IMR-90 (cell line): ENCODE measurements around the gene MS4A10. TPM values are rescaled to one million over a fixed set of nuclear protein-coding genes. Genes with fewer than 3 reads are reported as not detected.
A peak's percentile ranks its signal among the peaks of the same experiment; 100 is the strongest.

Source experiments
- ATAC-seq: fragments of 200-7000 bp; cut with Tn5 transposase; 2 replicates; pipeline ENCODE4 v1.9.1; 2020; ENCODE audit warnings: low read depth, mild to moderate bottlenecking, moderate library complexity
- BruUV-seq: library from RNA; stranded (reverse); fragments of 400-500 nt; replicated peaks from 2 replicates; lab custom pipeline; 2021; lab: Mats Ljungman, UMichigan
- CTCF ChIA-PET: fragments of 300-600 bp; formaldehyde crosslinking; extraction: SDS; loops from one replicate; lab custom pipeline; 2021; ENCODE audit warnings: antibody characterized with exemption; lab: Yijun Ruan, JAX
- POLR2A ChIA-PET: fragments of 300-600 bp; sonication (Branson Sonifier 250); formaldehyde crosslinking; loops from one replicate; lab custom pipeline; 2022; ENCODE audit warnings: antibody characterized with exemption; ENCODE audit not compliant: unreplicated experiment; lab: Charles Lee
- DNase-seq: peaks from one replicate; pipeline ENCODE4 v3.0.0; 2013
- H2AFZ ChIP-seq: replicated peaks from 2 replicates; pipeline ENCODE3; 2013; ENCODE audit warnings: low read length, mild to moderate bottlenecking; ENCODE audit not compliant: poor library complexity
- H2AK5ac ChIP-seq: 2 replicates; pipeline ENCODE4 v1.6.1; 2013; ENCODE audit warnings: low read depth, low read length, inconsistent platforms
- H2AK9ac ChIP-seq: replicated peaks from 2 replicates; pipeline ENCODE3; 2013; ENCODE audit warnings: mild to moderate bottlenecking, low read depth, low read length, moderate library complexity; ENCODE audit not compliant: poor library complexity
- H2BK120ac ChIP-seq: 2 replicates; pipeline ENCODE4 v1.6.1; 2013; ENCODE audit warnings: low read depth, low read length, inconsistent platforms
- H2BK15ac ChIP-seq: 3 replicates; pipeline ENCODE4 v1.6.1; 2013; ENCODE audit warnings: low read depth, low read length, inconsistent platforms
- H2BK20ac ChIP-seq: 2 replicates; pipeline ENCODE4 v1.6.1; 2013; ENCODE audit warnings: low read depth, mild to moderate bottlenecking, inconsistent platforms, low read length, moderate library complexity
- H2BK5ac ChIP-seq: 2 replicates; pipeline ENCODE4 v1.6.1; 2013; ENCODE audit warnings: mild to moderate bottlenecking, low read depth, low read length, inconsistent platforms; ENCODE audit not compliant: poor library complexity, severe bottlenecking
- H3K14ac ChIP-seq: replicated peaks from 2 replicates; pipeline ENCODE4 v1.6.1; 2013; ENCODE audit warnings: low read depth, low read length, inconsistent platforms
- H3K18ac ChIP-seq: 2 replicates; pipeline ENCODE4 v1.6.1; 2013; ENCODE audit warnings: low read depth, low read length, control low read depth
- H3K23ac ChIP-seq: 2 replicates; pipeline ENCODE4 v1.6.1; 2013; ENCODE audit warnings: low read depth, low read length, inconsistent platforms
- H3K27ac ChIP-seq: 2 replicates; pipeline ENCODE4 v1.5.1; 2013; ENCODE audit warnings: mild to moderate bottlenecking, control low read depth, low read length; ENCODE audit not compliant: insufficient read depth
- H3K27me3 ChIP-seq: 2 replicates; pipeline ENCODE4 v1.6.1; 2013; ENCODE audit warnings: low read length; ENCODE audit not compliant: control insufficient read depth, insufficient read depth
- H3K36me3 ChIP-seq: 2 replicates; pipeline ENCODE4 v1.6.1; 2013; ENCODE audit warnings: low read length, mixed read lengths; ENCODE audit not compliant: control insufficient read depth, insufficient read depth
- H3K4ac ChIP-seq: 2 replicates; pipeline ENCODE4 v1.6.1; 2013; ENCODE audit warnings: low read depth, low read length, inconsistent platforms
- H3K4me1 ChIP-seq: 2 replicates; pipeline ENCODE4 v1.6.1; 2013; ENCODE audit warnings: low read length, mixed read lengths; ENCODE audit not compliant: control insufficient read depth, insufficient read depth
- H3K4me2 ChIP-seq: 2 replicates; pipeline ENCODE4 v1.6.1; 2013; ENCODE audit warnings: low read depth, mild to moderate bottlenecking, control low read depth, low read length, moderate library complexity
- H3K4me3 ChIP-seq: 2 replicates; pipeline ENCODE4 v1.5.1; 2013; ENCODE audit warnings: low read depth, mild to moderate bottlenecking, control low read depth, low read length, moderate library complexity; ENCODE audit not compliant: insufficient read depth
- H3K56ac ChIP-seq: 2 replicates; pipeline ENCODE4 v1.6.1; 2013; ENCODE audit warnings: low read length, inconsistent platforms; ENCODE audit not compliant: insufficient read depth; ENCODE audit errors: extremely low read depth
- H3K79me1 ChIP-seq, 2 experiments: 2 replicates each; pipeline ENCODE4 v1.6.1; 2013; ENCODE audit warnings: low read length in 2 of 2, inconsistent platforms in 1 of 2, low read depth in 1 of 2
- H3K9ac ChIP-seq: 2 replicates; pipeline ENCODE4 v1.6.1; 2013; ENCODE audit warnings: low read depth, low read length, control low read depth
- H3K9me1 ChIP-seq: 2 replicates; pipeline ENCODE4 v1.6.1; 2013; ENCODE audit warnings: low read length, inconsistent platforms; ENCODE audit not compliant: insufficient read depth
- H3K9me3 ChIP-seq: 2 replicates; pipeline ENCODE4 v1.6.1; 2013; ENCODE audit warnings: low read length; ENCODE audit not compliant: control insufficient read depth, insufficient read depth
- H4K20me1 ChIP-seq: 2 replicates; pipeline ENCODE4 v1.6.1; 2013; ENCODE audit warnings: low read length, inconsistent platforms; ENCODE audit not compliant: insufficient read depth
- H4K5ac ChIP-seq: 2 replicates; pipeline ENCODE4 v1.6.1; 2013; ENCODE audit warnings: mild to moderate bottlenecking, low read depth, low read length, control low read depth
- H4K8ac ChIP-seq, 2 experiments: 2 replicates each; pipeline ENCODE4 v1.6.1; 2013; ENCODE audit warnings: low read depth in 2 of 2, low read length in 2 of 2, control low read depth in 1 of 2, inconsistent platforms in 1 of 2
- H4K91ac ChIP-seq: 2 replicates; pipeline ENCODE4 v1.6.1; 2013; ENCODE audit warnings: low read depth, low read length, inconsistent platforms; ENCODE audit not compliant: insufficient read depth
- CEBPB ChIP-seq: IDR thresholded peaks from 2 replicates; pipeline ENCODE4 v1.6.1; 2012; ENCODE audit warnings: low read depth, low read length, improper control_type of control experiment
- MAFK ChIP-seq: IDR thresholded peaks from 2 replicates; pipeline ENCODE4 v1.6.1; 2012; ENCODE audit warnings: low read depth, low read length, improper control_type of control experiment
- RCOR1 ChIP-seq: IDR thresholded peaks from 2 replicates; pipeline ENCODE4 v1.6.1; 2012; ENCODE audit warnings: mild to moderate bottlenecking, low read length, improper control_type of control experiment; ENCODE audit not compliant: insufficient replicate concordance
- WGBS, 2 experiments: methylation state at CpG; one replicate each; pipeline versions ENCODE4 v1.1.5 to v1.1.7; 2013; ENCODE audit warnings: missing lambda C conversion rate in 2 of 2; ENCODE audit not compliant: insufficient read length in 1 of 2; ENCODE audit errors: extremely low coverage in 2 of 2; 5-methylcytosine and 5-hydroxymethylcytosine counted together
- dilution Hi-C: fragments of 300-500 bp; cut with HindIII; formaldehyde crosslinking; loops from one replicate; pipeline ENCODE4 v1.14.3; 2018; ENCODE audit warnings: low sequenced_read_pairs; ENCODE audit not compliant: unreplicated experiment
- in situ Hi-C: fragments of 300-500 bp; cut with MboI; formaldehyde crosslinking; loops from 3 replicates; pipeline ENCODE4 v1.14.3; 2019; ENCODE audit warnings: low sequenced_read_pairs, inconsistent platforms, mixed read lengths
- intact Hi-C: fragments of 100-400 bp; cut with micrococcal nuclease; formaldehyde crosslinking; loops from 2 replicates; pipeline ENCODE4 v1.10.0; 2022
- polyA plus RNA-seq, 3 experiments: library from polyadenylated mRNA; depleted of rRNA; stranded (reverse); fragments of >200 nt; gene quantifications; 2 replicates each; pipeline ENCODE4 v1.2.3, GENCODE V29; 2012; ENCODE audit warnings: low replicate concordance in 1 of 3
- total RNA-seq: library from RNA; depleted of rRNA; stranded (reverse); fragments of >200 nt; gene quantifications from 2 replicates; pipeline ENCODE4 v1.2.3, GENCODE V29; 2012

MS4A10 gene
- total and polyA plus RNA-seq, 2 of the 4 experiments (the other 2 are of a cell fraction), result not detected

- intact Hi-C loops, result loop anchor here (1.0 to 5.0 kb wide), 7 partner anchors 56 to 356 kb away; no protein-coding TSS in a partner anchor
- no peak overlapping the region for H3K23ac ChIP-seq
- H2AK9ac ChIP-seq, result no peak overlapping the region
- no peak overlapping the region for H2BK120ac ChIP-seq
- ChIA-PET POLR2A (interaction anchor here (1.4 kb wide), 1 partner anchor 56 kb away, joined by 4 read pairs; no protein-coding TSS in a partner anchor), CTCF (interaction anchor here (0.5 to 4.9 kb wide), 15 partner anchors 9 to 1882 kb away, joined by 3 to 86 read pairs (median 5); no protein-coding TSS in a partner anchor)
- in situ Hi-C loops, result no loop called here
- no TSS peak for BruUV-seq
- no peak overlapping the region for H3K27ac ChIP-seq
- no peak overlapping the region for H2BK20ac ChIP-seq
- H3K9ac ChIP-seq, result no peak overlapping the region
- H3K36me3 ChIP-seq, result no peaks in the 10 kb centered on the region
- no peak overlapping the region for H3K56ac ChIP-seq
- no peak for TF ChIP-seq RCOR1
- TF ChIP-seq CEBPB, result peak; percentile 41; the same call in 1 of the 2 replicates
- TF ChIP-seq MAFK, result no peak
- dilution Hi-C loops, result no loop called here
- H3K4me2 ChIP-seq, result no peak overlapping the region
- ATAC-seq (no peak; the same call in 1 of the 2 replicates), DNase-seq (peak; percentile 42)
- no peak overlapping the region for H3K4ac ChIP-seq
- H2AFZ ChIP-seq, result no peak overlapping the region
- no peaks in the 10 kb centered on the region for H3K9me3 ChIP-seq
- H3K4me1 ChIP-seq, result no peaks in the 10 kb centered on the region
- no peak overlapping the region for H4K5ac ChIP-seq
- no peaks in the 10 kb centered on the region for H3K9me1 ChIP-seq
- H2BK15ac ChIP-seq, result no peak overlapping the region
- no peak overlapping the region for H3K4me3 ChIP-seq
- H3K27me3 ChIP-seq, result peaks cover 35% of the 10 kb centered on the region
- no peak overlapping the region for H2BK5ac ChIP-seq
- H2AK5ac ChIP-seq, result no peak overlapping the region
- no peak overlapping the region for H4K8ac ChIP-seq
- no peak overlapping the region for H4K91ac ChIP-seq
- H3K79me1 ChIP-seq, result no peaks in the 10 kb centered on the region
- H4K20me1 ChIP-seq, result no peaks in the 10 kb centered on the region
- no CpG with 5 or more reads among the region's 7 CpGs for WGBS, 2 experiments
- no peak overlapping the region for H3K18ac ChIP-seq
- H3K14ac ChIP-seq, result no peak overlapping the region
Observed at GRCh38 chr11:60831501-60832079, 46.5 kb downstream of the MS4A10 start.
